Jurkat, Clone E6-1 (cell line): Measurements from ENCODE around the gene LHX2.

Experiments
- DNase-seq: peaks from one replicate; pipeline ENCODE4 v3.0.0-alpha.2; 2011; ENCODE audit warnings: low read depth, low spot score
- H3K4me3 ChIP-seq: 2 replicates; pipeline ENCODE4 v1.5.1; 2011; ENCODE audit warnings: mild to moderate bottlenecking, low read length, control low read depth, moderate library complexity

LHX2 gene

DNA sequence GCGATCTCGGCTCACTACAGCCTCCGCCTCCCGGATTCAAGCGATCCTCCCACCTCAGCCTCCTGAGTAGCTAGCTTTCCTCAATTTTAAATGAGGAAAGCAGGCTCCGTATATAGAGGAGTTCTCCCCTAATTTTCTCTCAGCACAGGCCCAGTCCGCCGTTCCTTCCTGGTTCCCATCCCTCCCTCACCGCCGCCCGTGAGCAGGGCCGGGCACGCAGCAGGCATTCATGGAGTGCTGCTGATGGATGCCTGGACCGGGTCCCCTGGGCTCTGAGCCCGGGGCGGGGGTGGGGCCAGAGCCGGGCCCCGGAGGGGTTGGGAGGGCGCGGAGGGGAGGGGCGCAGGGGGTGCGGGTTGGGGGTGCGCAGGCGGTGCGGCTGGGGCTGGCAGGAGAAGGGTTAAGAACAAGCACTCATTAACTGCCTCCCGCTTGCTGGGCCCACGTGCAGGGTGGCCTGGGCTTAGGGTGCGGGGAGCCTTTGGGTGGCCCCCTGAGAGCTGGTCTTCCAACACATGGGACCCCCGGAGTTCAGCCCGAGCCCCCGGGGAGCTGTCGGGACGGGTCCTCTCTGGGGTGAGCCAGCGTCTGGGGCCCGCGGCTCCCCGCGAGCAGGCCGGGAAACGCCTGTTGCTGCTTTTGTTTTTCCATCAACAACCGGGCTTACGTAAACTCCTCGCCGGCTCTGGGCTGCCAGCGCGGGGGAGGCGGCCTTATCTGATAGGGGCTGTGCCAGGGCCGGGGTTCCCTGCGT is 33.7 kb downstream of the LHX2 start:
- DNase-seq, result no peak
- no peak overlapping the region for H3K4me3 ChIP-seq

- no peak for DNase-seq
- no peak overlapping the region for H3K4me3 ChIP-seq
Observed at GRCh38 chr9:124045830-124046177, 34.2 kb downstream of the LHX2 start.

GRCh38 chr9:124046189-124046588 is 34.6 kb downstream of the LHX2 start:
- DNase-seq, result no peak
- no peak overlapping the region for H3K4me3 ChIP-seq

GRCh38 chr9:124047251-124047672 is 35.7 kb downstream of the LHX2 start:
- no peak for DNase-seq
- no peak overlapping the region for H3K4me3 ChIP-seq

DNA sequence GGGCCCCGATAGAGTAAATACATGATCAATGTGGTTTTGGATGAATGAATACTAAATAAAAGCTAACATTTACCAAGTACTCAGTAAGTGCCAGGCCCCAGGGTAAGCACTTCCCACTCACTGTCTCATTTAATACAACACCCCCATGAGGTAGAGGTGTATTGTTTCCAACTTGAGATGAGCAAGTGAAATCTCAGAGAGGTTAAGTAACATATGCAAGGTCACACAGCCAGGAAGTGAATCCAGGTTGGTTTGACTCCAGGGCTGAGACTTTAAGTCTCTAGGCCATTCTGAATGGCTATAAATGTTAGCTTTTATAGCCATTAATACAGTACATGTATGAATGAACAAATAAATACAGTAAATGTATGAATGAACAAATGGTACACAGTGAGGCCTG is 39.4 kb downstream of the LHX2 start:
- DNase-seq, result no peak
- H3K4me3 ChIP-seq, result no peak overlapping the region

DNA sequence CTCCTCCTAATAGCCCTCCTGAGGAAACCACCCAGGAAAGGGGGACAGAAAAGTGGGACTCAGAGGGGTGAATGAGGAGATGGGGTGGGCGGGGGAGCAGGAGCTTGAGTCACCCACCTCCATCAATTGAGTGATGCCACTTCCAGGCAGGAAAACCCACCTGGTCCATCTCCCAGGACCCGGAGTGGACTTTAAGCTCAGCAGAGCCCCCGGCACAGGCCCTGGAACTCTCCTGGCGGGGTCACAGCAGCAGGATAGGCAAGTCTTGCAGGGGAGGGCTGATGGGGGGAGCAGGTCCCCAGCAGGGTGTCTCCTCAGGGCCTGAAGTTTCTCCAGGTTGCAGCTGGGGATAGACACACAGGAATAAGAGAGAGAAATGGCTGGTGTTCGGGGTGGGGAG is 40.8 kb downstream of the LHX2 start:
- no peak for DNase-seq
- no peak overlapping the region for H3K4me3 ChIP-seq

DNA sequence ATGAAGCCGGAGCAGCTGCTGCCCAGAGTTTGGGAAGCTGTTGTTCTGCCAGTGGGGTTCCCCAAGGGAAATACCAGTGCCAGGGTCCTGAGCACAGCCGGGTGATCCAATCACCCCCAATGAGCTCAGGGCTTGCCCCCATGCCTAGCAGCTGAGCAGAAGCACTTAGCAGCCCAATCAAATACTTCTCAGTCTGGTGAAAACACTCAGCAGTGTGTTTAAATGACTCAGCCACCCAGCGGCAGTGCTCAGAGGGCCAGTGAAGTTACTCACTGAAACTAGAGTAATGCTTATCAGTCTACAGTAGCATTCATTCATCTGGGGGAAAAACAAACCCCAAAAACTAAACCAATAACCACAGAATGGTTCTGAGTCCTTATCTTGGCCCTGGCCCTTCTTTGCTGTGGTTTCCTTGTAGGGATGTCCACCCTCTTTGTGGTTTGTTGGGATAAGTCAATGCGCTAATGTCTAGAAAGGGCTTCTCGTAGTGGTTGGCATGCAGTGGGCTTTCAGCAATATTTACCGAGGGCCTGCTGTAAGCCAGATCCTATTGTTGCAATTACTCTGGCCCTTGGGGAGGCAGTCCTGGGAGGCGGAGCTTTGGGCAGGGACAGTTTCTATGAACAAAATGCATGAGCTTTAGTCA is 43.1 kb downstream of the LHX2 start:
- no peak for DNase-seq
- no peak overlapping the region for H3K4me3 ChIP-seq

GRCh38 chr9:124060844-124061605 is 49.5 kb downstream of the LHX2 start:
- H3K4me3 ChIP-seq, result no peak overlapping the region
- no peak for DNase-seq

- no peak overlapping the region for H3K4me3 ChIP-seq
- no peak for DNase-seq
Observed at GRCh38 chr9:124062172-124062571, 50.6 kb downstream of the LHX2 start.

GRCh38 chr9:124066783-124067577 is 55.4 kb downstream of the LHX2 start:
- no peak for DNase-seq
- H3K4me3 ChIP-seq, result no peak overlapping the region

- no peak overlapping the region for H3K4me3 ChIP-seq
- no peak for DNase-seq
Observed at GRCh38 chr9:124068251-124068650, 56.7 kb downstream of the LHX2 start.

- DNase-seq, result no peak
- no peak overlapping the region for H3K4me3 ChIP-seq
Observed at GRCh38 chr9:124074746-124075145, 63.2 kb downstream of the LHX2 start.

DNA sequence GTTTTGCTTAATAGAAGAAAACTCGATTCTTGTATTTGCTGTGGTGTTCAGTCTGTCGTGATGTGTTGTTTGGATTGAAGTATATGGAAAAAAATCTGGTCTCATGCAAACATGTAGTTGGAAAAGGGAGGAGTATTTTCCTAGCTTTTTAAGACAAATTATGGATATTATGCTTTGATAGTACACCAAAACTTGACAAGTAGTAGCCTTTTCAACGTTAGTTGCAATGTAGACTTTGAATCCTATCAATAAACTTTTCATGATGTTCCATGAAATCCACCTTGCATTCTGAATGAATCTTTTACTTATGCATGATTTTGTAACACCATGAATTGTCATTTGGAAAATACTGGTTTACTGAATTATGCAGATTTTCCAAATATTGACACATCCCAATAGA is 64.2 kb downstream of the LHX2 start:
- DNase-seq, result no peak
- H3K4me3 ChIP-seq, result no peak overlapping the region

GRCh38 chr9:124077915-124078572 is 66.5 kb downstream of the LHX2 start:
- no peak for DNase-seq
- no peak overlapping the region for H3K4me3 ChIP-seq

DNA sequence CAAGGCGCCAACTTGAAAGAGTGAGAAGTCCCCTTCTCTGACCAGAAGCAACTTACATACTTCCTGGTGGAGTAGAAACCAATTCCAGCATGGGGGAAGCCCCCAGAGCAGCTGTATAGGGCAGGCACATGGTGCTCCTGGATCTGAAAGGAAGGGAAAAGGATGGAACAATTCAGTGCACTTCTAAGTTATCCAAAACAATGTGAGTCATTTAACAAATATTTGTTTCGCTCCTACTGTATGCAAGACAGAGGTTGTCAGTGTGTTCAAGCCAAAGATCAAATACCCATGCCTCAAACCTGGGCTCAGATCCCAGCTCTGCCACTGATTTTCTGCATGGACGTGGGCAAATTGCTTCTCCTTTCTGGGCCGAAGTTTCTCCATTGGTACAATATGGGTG is 67.1 kb downstream of the LHX2 start:
- no peak for DNase-seq
- H3K4me3 ChIP-seq, result no peak overlapping the region

DNA sequence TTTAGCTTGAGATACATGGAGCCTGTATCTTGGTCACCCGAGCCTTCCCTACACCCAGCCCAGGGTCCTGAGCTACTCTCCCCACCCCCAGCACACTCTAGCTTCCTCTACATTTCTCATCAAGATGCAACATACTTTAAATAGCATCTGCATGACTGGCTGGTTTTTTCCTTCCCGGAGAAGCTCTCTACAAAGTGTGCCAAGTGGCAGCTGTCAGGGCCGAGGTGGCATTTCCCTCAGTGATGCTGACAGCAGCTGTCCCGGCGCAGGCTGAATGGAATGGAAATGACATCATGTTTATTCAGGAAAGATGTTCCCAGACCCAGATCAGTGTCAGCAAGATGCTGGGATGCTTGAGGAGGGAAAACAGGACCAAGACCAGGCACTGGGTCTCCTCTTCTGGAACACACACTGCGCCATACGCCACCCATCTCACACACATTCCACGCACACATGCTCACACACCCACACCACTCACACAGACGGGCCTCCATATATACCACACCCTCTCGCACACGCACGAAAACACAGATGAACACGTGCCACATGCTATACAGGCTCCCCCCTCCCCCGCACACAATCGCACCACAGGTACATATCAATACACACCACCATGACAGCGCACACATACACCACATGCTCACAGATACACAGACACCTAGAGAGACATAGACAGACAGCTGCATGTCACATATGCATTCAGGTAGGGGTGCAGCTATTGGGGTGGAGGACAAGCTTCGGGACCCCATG is 67.8 kb downstream of the LHX2 start:
- H3K4me3 ChIP-seq, result no peak overlapping the region
- no peak for DNase-seq

DNA sequence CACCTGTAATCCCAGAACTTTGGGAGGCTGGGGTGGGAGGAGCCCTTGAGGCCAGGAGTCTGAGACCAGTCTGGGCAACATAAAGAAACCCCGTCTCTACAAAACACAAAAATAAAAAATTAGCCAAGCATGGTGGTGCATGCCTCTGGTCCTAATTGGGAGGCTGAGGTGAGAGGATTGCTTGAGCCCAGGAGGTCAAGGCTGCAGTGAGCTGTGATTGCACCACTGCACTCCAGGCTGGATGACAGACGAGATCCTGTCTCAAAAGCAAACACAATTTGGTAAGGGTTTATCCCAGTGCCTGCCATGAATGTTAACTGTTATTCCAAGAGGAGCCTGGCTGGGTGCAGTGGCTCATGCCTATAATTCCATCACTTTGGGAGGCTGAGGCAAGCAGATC is 71.1 kb downstream of the LHX2 start:
- no peak overlapping the region for H3K4me3 ChIP-seq
- no peak for DNase-seq
